ENCODE data around the gene MILR1.
"Not testable (repeated sequence)": the region's sequence is repeated elsewhere in the genome, so short reads cannot be mapped to it uniquely, and the experiment has no call there.

The MILR1 gene

GRCh38 chr17:64428406-64428805 lies 20.5 kb upstream of the MILR1 start:
- H3K4me3 ChIP-seq (replicated peaks; ENCODE audit: low read depth, low read length) = no peak overlapping the region
- DNase-seq (ENCODE audit: extremely low read depth, low read depth) = no peak
- no peak for TF ChIP-seq CTCF (IDR thresholded peaks at IDR 0.05; ENCODE audit: low read depth, low read length, missing control alignments)

GRCh38 chr17:64430036-64430435 lies 18.9 kb upstream of the MILR1 start:
- DNase-seq (ENCODE audit: extremely low read depth, low read depth) = not testable (repeated sequence)

GRCh38 chr17:64431534-64431933 lies 17.4 kb upstream of the MILR1 start:
- no peak for DNase-seq (ENCODE audit: extremely low read depth, low read depth)
- H3K4me3 ChIP-seq (replicated peaks; ENCODE audit: low read depth, low read length) = no peak overlapping the region
- TF ChIP-seq CTCF (IDR thresholded peaks at IDR 0.05; ENCODE audit: low read depth, low read length, missing control alignments) = no peak

More at GRCh38 chr17:64430036-64430435, 18.9 kb upstream of the MILR1 start:
- not testable (repeated sequence) for H3K4me3 ChIP-seq (replicated peaks; ENCODE audit: low read depth, low read length)

GRCh38 chr17:64437944-64438525 lies 10.9 kb upstream of the MILR1 start:
- TF ChIP-seq CTCF (IDR thresholded peaks at IDR 0.05; ENCODE audit: low read depth, low read length, missing control alignments) = no peak
- no peak overlapping the region for H3K4me3 ChIP-seq (replicated peaks; ENCODE audit: low read depth, low read length)
- DNase-seq (ENCODE audit: extremely low read depth, low read depth) = no peak

GRCh38 chr17:64439521-64439920 lies 9.4 kb upstream of the MILR1 start:
- DNase-seq (ENCODE audit: extremely low read depth, low read depth); H3K4me3 ChIP-seq (replicated peaks; ENCODE audit: low read depth, low read length): not testable (repeated sequence)

- no peak for TF ChIP-seq CTCF (IDR thresholded peaks at IDR 0.05; ENCODE audit: low read depth, low read length, missing control alignments)
- no peak for DNase-seq (ENCODE audit: extremely low read depth, low read depth)
- H3K4me3 ChIP-seq (replicated peaks; ENCODE audit: low read depth, low read length) = no peak overlapping the region
Observed at GRCh38 chr17:64439956-64440355, 9.0 kb upstream of the MILR1 start.

GRCh38 chr17:64441772-64442540 lies 7.0 kb upstream of the MILR1 start:
- H3K4me3 ChIP-seq (replicated peaks; ENCODE audit: low read depth, low read length) = no peak overlapping the region
- no peak for DNase-seq (ENCODE audit: extremely low read depth, low read depth)
- no peak for TF ChIP-seq CTCF (IDR thresholded peaks at IDR 0.05; ENCODE audit: low read depth, low read length, missing control alignments)

GRCh38 chr17:64442541-64442971 lies 6.4 kb upstream of the MILR1 start:
- no peak overlapping the region for H3K4me3 ChIP-seq (replicated peaks; ENCODE audit: low read depth, low read length)
- TF ChIP-seq CTCF (IDR thresholded peaks at IDR 0.05; ENCODE audit: low read depth, low read length, missing control alignments) = no peak
- no peak for DNase-seq (ENCODE audit: extremely low read depth, low read depth)

Data from HFF-Myc (cell line).